ENCODE results near the gene SCN2A.
"Not testable (repeated sequence)": the region's sequence is repeated elsewhere in the genome, so short reads cannot be mapped to it uniquely, and the experiment has no call there.

SCN2A gene

GRCh38 chr2:165240916-165241315, 1.7 kb downstream of the SCN2A start:
- TF ChIP-seq, protein P1, sequence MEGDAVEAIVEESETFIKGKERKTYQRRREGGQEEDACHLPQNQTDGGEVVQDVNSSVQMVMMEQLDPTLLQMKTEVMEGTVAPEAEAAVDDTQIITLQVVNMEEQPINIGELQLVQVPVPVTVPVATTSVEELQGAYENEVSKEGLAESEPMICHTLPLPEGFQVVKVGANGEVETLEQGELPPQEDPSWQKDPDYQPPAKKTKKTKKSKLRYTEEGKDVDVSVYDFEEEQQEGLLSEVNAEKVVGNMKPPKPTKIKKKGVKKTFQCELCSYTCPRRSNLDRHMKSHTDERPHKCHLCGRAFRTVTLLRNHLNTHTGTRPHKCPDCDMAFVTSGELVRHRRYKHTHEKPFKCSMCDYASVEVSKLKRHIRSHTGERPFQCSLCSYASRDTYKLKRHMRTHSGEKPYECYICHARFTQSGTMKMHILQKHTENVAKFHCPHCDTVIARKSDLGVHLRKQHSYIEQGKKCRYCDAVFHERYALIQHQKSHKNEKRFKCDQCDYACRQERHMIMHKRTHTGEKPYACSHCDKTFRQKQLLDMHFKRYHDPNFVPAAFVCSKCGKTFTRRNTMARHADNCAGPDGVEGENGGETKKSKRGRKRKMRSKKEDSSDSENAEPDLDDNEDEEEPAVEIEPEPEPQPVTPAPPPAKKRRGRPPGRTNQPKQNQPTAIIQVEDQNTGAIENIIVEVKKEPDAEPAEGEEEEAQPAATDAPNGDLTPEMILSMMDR (IDR thresholded peaks at IDR 0.05; ENCODE audit: insufficient read depth, low read length, missing control alignments): no peak
- H3K4me3 ChIP-seq (ENCODE audit: low read depth, low read length): no peak overlapping the region
- POLR2A ChIA-PET: no interaction called here
- CTCF ChIA-PET: no interaction called here
- DNase-seq (ENCODE audit: low read depth, low spot score): no peak

- TF ChIP-seq, protein P1 (IDR thresholded peaks at IDR 0.05; ENCODE audit: insufficient read depth, low read length, missing control alignments): no peak
- CTCF ChIA-PET: no interaction called here
- DNase-seq (ENCODE audit: low read depth, low spot score): no peak
- H3K4me3 ChIP-seq (ENCODE audit: low read depth, low read length): no peak overlapping the region
- POLR2A ChIA-PET: no interaction called here
Observed at GRCh38 chr2:165245081-165245793, 6.0 kb downstream of the SCN2A start.

GRCh38 chr2:165248238-165248637, 9.0 kb downstream of the SCN2A start:
- TF ChIP-seq, protein P1 (IDR thresholded peaks at IDR 0.05; ENCODE audit: insufficient read depth, low read length, missing control alignments): no peak
- CTCF ChIA-PET: interaction anchor here (2.4 kb wide), 1 partner anchor 9 kb away, joined by 12 read pairs; the partner anchor contains the start of gene SCN2A

DNA sequence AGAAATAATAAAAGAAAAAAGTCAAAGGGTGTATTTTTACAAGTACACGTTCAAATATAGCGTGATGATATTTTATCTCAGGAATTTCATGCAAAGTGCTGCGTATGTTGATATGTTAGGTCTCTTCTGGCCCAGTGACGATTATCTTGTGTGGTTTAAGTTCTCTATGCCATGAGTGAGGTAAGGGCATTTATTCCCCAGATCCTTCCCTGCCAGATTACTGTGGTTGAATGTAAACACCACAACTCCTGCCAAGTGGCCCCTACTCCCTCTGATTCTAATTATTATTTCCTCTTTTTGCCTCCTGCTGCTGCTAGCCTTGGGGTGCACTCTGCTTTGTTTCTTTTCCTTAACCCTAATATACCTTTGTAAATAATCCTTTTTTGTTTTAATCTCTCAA, 12.2 kb downstream of the SCN2A start:
- ChIA-PET POLR2A (no interaction called here), CTCF (no interaction called here)
- H3K4me3 ChIP-seq (ENCODE audit: low read depth, low read length): no peak overlapping the region
- TF ChIP-seq, protein P1 (IDR thresholded peaks at IDR 0.05; ENCODE audit: insufficient read depth, low read length, missing control alignments): no peak
- no peak for DNase-seq (ENCODE audit: low read depth, low spot score)

More at GRCh38 chr2:165248238-165248637, 9.0 kb downstream of the SCN2A start:
- no peak overlapping the region for H3K4me3 ChIP-seq (ENCODE audit: low read depth, low read length)
- DNase-seq (ENCODE audit: low read depth, low spot score): no peak
- POLR2A ChIA-PET: no interaction called here

DNA sequence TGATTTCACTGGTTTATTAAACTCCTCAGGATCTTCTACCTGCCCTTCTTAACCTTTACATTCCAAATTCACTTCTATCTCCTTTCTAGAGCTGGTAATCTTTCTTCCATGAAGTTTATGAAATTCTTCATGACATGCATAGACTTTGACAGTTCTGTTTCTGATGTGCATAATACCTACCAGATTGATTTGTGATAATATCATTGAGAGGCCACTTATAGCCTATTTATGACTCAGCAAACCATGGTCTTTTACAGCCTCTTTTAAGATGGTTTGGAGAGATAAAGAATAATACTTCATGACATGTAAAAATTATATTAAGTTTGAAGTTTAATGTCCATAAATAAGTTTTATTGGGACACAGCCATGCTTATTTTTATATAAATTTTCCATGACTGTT, 14.0 kb downstream of the SCN2A start:
- POLR2A ChIA-PET: no interaction called here
- TF ChIP-seq, protein P1 (IDR thresholded peaks at IDR 0.05; ENCODE audit: insufficient read depth, low read length, missing control alignments): no peak
- CTCF ChIA-PET: no interaction called here
- no peak for DNase-seq (ENCODE audit: low read depth, low spot score)
- no peak overlapping the region for H3K4me3 ChIP-seq (ENCODE audit: low read depth, low read length)

- no peak overlapping the region for H3K4me3 ChIP-seq (ENCODE audit: low read depth, low read length)
- TF ChIP-seq, protein P1 (IDR thresholded peaks at IDR 0.05; ENCODE audit: insufficient read depth, low read length, missing control alignments): no peak
- ChIA-PET CTCF (no interaction called here), POLR2A (no interaction called here)
- no peak for DNase-seq (ENCODE audit: low read depth, low spot score)
Observed at GRCh38 chr2:165256618-165257017, 17.4 kb downstream of the SCN2A start.

DNA sequence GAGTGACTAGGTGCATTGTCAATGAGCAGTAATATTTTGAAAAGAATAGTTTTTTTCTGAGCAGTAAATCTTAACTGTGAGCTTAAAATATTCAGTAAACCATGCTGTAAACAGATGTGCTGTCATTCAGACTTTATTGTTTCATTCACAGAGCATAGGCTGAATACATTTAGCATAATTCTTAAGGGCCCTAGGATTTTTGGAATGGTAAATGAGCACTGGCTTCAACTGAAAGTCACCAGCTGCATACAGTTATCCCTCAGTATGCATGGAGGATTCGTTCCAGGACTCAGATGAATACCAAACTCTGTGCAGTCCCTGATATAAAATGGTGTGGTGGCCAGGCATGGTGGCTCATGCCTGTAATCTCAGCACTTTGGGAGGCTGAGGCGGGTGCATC, 21.1 kb downstream of the SCN2A start:
- H3K4me3 ChIP-seq (ENCODE audit: low read depth, low read length); CTCF ChIA-PET; POLR2A ChIA-PET; DNase-seq (ENCODE audit: low read depth, low spot score): not testable (repeated sequence)
